ENCODE results near the gene RINT1.
"Not testable (repeated sequence)": the region's sequence is repeated elsewhere in the genome, so short reads cannot be mapped to it uniquely, and the experiment has no call there.

RINT1 gene

DNA sequence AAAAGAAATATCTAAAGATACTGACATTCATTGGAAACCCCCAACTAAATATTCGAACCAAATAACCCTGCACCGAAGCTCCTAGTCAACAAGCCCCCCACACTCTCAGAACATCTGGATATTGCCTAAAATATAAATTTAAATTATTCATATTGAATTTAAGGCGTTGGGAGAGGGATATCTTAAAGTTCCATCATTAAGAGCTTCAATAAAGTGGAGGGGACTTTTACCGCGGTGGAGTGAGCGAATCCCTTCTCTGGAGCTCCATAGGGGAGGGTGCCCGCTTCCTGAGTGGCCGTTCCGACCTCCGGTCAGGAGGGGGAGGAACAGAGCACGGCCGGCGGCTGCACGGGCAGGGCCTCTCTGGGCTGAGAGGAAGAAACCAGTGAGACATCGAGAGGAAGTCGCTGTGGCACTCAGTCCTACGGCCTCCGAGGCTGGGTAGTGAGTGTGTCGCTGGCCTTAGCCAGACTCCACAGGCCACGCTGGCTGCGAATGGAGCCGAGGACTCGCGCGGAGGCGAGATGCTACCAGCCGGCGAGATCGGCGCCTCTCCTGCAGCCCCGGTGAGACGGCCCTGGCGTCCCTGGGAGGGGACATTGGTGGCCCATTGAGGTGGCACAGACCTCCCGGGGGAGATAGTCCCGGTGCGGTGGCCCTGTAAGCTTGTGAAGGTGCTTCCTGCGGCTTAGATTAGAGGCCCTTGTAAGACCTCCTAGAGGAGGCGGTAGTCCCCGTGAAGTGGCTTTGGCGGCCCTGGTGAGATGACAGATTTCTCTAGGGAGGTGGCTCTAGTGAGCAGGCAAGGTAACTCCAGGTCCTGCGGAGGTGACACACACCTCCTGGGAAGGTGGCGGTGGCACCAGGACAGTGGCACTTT, at the start of gene RINT1:
Gene RINT1, plus strand, starts transcription at position 410 of the 880 bp plus-strand sequence. Its CDS starts 115 bp downstream, at position 525.
- peak; percentile 61 for DNase-seq

DNA sequence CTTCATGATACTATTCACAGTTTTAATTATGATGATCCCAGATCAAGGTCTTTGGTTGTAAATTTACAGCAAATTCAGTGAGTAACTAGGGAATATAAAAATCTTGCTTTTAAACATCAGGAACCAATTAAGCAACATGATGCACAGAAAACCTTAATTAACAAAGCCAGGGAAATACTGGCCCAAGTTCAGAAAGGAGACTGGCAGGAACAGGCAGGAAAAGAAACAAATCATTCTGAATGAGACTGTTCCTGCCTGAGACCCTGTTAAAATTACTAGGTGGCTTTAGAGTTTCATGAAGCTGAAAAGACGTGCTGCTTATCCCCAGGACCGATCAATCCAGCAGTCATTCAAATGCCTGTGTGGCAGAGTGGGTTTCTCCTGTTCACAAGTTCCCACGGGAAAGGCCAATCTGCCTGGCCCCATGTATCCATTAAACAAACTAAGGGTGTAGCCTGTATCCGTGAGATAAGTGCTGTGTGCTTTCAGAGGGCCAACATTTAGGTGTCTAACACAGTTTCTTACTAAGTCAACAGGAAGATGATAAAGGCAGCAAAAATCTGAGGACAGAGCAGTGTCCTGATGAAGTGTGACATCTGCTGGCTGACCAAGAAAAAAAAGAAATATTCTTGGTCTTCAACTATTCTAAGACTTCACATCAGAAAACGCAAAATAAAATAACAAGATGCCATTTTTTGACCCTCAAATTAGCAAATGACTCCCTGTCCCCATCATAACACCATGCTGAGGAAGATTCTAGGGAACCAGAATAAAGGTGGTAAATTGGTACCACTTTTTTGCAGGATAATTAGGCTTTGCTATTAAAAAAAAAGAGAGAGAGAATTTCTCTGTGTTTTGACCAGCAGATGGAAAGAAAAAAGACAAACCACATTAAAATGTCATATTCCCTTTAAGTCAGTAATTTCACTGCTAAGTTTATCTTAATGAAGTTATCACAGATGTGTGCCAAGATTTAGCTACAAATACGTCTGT, 44.1 kb upstream of the RINT1 start:
- DNase-seq: no peak

DNA sequence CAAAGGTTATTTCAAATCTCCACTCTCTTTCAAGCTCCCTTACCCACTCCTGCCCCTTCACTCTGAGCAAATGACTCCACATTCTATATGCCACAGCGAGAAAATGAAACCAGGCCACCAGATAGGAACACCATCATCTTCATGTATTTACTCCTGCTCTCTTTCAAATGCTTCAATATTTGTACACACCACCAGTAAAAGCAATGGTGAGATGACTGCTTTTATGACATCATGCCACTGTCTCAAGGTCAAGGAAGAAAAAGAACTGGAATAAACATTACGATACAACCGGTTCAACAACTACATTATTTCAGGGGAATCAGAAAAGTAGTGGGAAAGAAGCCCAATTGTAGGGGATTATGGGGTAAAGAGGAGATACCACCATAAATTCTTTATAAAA, 42.6 kb upstream of the RINT1 start:
- no peak for DNase-seq

DNA sequence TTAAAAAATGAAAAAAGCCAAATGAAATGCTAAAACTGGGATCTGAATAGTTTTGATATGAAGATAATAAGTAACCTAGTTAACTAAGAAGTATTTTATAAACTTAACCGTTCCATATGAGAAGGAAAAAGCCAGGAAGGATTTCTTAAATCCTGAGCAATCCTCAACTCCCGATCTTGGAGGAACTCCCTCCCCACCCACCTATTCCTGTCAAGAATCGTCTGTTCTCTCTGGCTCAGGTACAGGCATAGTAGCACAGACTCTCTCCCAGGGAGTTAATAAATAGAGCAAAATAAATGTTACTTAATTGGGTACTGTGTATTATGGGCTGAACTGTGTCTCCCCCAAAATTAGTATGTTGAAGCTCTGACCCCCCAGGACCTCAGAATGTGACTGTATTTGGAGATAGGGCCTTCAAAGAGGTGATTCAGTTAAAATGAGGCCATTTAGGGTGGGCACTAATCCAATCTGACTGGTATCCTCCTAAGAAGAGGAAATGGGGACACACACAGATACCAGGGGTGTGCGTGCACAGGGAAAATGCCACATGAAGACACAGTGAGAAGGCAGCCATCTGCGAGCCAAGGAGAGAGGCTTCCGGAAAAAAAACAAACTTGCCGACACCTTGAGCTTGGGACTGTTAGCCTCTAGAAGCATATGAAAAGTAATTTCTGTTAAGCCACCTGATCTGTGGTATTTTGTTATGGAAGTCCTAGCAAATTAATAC, 38.6 kb upstream of the RINT1 start:
- no peak for DNase-seq

DNA sequence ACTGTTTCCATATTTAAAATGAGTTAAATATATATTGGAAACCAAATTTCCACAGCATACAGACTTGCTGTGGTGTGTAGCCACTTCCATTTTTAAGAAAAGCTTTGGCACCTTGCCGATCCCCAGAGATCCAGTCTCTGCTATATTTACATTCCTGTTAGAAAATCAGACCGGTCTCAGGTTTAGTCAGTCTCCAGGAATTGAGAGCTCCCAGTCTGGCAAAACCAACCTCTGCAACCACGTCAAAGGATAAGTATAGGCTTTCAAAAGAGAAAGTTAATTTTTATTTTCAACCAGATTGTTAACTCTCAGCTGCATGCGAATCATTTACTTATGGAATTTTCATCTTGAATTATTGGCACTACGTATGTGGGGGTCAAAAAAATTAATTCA, 38.1 kb upstream of the RINT1 start:
- no peak for DNase-seq

DNA sequence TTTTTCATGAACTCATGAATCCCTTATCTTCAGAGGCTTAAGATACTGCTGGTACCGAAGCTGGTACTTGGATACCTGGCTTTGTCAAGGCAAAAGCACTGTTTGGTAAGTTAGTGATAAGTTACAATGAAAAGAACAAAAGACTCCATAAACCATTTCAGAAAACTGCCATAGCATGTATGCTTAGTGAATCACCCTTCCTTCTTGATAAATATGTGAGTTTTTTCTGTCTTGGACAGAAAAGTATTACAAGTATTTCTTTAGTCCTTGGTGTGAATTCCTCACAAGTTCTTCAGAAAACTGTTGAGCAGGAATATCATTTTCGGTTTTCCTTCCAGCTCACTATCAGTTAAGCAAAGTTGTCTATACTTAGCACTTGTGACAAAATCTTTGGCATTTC, 35.5 kb upstream of the RINT1 start:
- DNase-seq: no peak

DNA sequence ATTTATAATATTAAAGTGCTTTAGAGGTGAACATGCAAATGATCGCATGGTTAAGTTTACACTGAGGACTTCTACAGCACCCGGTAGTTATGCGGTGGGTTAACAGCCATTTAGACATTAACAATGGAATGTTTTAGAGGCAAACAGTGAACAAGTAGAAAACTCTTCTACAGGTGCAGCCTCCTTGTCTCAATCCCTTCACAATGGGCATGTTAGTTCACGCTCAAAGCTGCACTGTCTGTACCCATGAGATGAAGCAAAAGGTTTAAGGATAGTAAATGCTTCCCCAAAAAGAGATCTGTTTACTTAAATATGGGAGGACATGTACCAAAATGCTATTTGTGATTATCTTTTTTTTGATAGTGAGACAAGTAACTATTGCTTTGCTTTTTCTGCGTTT, 35.0 kb upstream of the RINT1 start:
- no peak for DNase-seq

DNA sequence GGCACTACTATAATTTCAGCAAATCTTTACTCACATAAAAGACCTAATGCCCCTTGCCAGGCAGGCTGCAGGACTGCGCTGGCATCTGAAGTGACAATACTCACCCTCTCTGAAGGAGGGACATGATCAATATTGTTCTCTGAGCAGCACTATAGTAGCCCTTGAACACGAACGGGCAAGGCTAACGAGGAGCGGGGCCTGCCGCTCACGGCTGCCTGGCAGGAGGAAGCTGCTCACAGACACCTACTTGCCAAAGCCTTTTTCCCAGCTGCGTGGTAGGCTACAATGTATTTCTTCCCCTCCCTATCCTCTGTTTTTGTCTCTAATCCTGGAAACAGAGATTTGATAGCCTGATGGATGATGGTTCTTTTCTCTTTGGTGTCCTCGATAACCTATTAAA, 29.8 kb upstream of the RINT1 start:
- no peak for DNase-seq

DNA sequence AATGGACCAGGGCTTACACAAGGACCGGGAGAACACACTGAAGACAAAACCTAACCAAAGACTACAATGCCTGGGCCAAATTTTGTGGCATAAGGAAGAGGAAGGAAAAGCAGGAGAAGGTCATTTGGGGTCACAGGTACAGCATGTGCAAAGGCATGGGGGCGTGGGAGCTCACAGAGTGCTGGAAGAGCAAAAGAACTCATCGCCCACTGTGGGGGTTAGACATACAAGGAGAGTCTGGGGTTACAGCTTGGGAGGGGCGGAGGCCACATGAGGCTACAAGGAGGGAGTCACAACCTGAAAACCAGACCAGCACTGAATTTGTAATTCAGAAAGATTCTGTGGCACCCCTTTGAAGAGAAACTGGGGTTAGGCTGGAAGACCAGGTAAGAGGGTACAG, 19.6 kb upstream of the RINT1 start:
- no peak for DNase-seq

DNA sequence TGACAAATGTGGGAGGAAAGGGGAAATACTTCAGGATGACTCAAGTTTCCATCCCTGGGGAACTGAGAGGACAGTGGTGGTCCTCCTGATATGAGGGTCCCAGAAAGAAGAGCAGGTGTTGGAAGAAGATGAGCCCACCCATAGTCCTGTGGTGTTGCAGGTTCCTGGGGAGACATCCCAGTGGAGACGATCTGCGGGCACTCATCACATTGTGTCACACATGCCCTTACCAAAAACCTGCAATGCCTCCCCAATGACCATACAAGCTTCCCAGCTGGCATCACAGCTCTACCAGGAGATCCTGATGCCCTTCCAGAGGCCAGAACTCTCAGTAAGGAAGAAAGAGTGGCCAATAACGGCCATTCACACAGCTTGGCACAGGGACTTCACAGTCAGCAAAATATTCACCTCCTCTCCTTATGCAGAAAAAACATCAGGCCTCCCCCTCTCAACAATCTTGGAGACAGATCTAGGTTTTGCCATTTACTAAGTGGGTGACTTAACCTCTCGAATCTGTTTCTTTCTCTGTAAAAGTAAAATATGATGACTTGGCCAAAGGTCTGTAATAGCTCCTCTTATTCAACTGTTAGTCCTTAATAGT, 19.0 kb upstream of the RINT1 start:
- DNase-seq: no peak

DNA sequence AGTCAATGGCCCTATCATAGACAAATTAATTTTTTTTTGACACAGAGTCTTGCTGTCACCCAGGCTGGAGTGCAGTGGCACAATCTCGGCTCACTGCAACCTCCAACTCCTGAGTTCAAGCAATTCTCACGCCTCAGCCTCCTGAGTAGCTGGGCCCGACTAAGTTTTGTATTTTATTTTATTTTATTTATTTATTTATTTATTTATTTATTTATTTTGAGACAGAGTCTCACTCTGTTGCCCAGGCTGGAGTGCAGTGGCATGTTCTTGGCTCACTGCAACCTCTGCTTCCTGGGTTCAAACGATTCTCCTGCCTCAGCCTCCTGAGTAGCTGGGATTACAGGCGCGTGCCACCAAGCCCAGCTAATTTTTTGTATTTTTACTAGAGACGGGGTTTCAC, 16.4 kb upstream of the RINT1 start:
- DNase-seq: not testable (repeated sequence)

DNA sequence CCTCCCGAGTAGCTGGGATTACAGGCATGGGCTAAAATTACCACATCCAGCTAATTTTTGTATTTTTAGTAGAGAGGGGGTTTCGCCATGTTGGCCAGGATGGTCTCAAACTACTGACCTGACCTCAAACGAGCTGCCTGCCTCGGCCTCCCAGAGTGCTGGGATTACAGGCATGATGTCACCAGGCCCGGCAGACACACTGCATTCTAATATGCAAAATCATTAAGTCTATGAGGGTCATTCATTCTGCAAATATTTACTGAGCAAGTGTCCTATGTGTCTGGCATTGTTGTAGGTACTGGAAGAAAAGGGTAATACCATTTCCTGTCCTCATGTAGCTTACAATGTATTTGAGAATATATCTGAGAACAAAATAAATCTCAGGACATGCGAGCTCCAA, 12.6 kb upstream of the RINT1 start:
- no peak for DNase-seq

DNA sequence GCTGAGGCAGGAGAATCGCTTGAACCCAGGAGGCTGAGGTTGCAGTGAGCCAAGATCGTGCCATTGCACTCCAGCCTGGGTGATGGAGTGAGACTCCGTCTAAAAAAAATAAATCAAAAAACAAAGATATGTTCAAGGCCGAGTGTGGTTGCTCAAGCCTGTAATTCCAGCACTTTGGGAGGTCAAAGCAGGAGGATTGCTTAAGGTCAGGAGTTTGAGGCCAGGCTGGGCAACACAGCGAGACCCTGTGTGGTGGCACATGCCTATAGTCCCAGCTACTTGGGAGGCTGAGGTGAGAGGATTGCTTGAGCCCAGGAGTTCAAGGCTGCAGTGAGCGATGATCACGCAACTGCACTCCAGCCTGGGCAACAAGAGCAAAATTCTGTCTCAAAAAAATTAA, 11.4 kb upstream of the RINT1 start:
- not testable (repeated sequence) for DNase-seq

DNA sequence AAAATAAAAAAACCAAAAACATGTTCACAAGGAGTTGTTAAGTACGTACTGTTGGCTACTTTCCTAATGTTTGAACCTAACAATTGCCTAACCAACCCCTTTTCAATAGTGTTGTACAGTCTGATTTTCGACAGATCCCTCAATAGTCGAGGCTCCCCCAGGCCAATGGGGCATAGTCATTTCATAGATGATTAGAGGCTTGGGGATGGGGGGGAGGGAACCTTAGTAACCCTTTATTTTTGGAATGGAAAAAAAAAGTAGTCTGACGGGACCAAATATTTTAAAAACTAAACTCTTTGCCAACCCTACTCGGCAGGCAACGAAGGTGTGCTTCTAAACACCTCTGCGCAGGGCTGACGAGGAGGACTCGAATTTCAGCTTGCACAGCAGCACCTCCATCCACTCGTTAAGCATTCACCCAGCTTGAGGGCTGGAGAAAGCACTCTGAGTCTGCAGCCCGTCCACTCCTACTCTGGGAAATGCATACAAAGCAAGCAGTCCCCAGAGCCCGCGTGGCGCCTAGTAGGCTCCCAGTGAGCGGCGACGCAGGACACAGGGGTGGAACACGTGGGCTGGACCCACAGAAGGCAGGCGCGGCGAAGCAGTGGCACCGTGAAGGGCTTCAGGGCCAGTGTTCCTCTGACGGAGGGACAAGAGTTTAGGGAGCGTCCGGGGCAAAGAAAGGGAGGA, 10.8 kb upstream of the RINT1 start:
- DNase-seq: no peak

DNA sequence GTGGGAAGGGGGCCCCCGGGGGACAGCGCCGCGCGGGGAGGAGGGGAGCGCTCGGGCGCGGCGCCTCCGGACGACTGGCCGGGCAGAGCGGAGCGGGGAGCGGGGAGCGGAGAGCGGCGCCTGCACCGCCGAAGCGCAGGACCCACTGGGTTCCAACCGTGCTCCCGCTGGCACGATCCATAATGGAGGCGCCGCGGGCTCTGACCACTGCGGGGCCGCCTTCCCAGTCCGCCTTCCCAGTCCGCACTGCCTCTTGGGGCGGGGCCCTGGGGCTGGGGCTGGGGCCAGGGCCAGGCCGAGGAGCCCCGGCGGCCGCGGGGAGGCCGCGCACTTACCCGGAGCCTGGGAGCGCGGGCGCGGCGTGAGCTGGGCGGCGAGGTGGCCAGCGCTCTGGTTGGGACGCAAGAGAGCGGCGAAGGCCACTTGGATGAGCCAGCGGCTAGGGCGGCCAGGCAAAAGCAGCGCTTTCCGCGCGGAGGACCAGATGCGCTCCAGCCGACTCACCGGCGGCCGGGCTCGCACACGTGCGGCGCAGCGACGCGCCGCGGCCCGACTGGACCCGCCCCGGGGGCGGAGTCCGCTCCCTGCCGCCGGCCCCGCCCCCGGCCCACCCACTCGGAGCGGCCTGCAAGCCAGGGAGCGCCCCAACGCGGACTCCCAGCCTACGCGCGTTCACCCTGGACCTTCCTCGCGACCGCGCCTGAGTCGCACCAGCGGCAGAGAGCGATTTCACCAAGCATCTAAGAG, 10.1 kb upstream of the RINT1 start, which contains the start of gene PUS7:
Gene PUS7, minus strand, starts transcription at position 555 of the 747 bp plus-strand sequence. CDS start 13,759 bp downstream, outside the sequence.
- peak; percentile 57 for DNase-seq

DNA sequence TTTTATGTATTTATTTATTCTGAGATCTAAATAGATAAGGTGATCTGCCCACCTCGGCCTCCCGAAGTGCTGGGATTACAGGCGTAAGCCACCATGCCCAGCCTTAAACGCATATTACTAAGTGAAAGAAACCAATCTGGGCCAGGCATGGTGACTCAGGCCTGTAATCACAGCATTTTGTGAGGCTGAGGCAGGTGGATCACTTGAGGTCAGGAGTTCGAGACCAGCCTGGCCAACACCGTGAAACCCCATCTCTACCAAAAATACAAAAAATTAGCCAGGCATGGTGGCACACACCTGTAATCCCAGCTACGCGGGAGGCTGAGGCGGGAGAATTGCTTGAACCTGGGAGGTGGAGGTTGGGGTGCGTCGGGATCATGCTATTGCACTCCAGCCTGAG, 7.6 kb upstream of the RINT1 start:
- not testable (repeated sequence) for DNase-seq

DNA sequence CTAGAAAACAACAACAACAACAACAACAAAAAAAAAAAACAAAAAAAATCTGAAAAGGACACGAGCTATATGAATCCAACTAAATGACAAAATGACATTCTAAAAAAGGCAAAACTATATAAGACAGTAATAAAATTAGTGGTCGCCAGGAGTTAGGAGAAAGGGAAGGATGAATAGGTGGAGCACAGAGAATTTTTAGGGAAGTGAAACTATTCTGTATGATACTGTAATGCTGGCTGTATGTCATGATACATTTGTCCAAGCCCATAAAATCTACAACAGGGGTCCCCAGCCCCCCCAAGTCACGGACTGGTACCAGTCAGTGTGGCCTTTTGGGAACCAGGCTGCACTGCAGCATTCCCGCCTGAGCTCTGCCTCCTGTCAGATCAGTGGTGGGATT, 7.2 kb upstream of the RINT1 start:
- DNase-seq: no peak

DNA sequence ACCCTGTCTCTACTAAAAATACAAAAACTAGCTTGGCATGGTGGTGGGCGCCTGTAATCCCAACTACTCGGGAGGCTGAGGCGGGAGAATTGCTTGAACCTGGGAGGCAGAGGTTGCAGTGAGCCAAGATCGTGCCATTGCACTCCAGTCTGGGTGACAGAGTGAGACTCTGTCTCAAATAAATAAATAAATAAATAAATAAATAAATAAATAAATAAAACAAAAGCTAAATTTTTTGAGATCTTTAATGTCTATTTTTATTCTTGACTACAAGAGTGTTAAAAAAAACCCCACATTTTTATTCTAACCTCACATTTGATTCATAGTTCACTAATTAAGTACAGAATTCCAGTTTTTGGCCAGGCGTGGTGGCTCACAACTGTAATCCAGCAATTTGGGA, 4.3 kb upstream of the RINT1 start:
- DNase-seq: not testable (repeated sequence)

DNA sequence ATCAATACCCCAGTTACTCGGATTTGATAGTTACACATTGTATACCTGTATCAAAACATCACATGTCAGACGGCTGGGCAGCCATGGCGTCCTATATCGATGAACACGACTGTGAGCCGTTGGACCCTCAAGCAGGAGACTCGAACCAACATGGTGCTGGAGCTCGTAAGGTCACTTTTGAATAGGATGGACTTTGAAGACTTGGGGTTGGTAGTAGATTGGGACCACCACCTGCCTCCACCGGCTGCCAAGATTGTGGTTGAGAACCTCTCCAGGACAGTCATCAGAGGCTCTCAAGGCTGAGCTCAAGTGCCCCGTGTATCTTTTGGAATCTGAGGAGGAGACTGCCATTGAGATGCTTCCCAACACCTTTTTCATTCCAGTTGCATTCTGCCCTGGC, 1.9 kb upstream of the RINT1 start:
- DNase-seq: no peak

DNA sequence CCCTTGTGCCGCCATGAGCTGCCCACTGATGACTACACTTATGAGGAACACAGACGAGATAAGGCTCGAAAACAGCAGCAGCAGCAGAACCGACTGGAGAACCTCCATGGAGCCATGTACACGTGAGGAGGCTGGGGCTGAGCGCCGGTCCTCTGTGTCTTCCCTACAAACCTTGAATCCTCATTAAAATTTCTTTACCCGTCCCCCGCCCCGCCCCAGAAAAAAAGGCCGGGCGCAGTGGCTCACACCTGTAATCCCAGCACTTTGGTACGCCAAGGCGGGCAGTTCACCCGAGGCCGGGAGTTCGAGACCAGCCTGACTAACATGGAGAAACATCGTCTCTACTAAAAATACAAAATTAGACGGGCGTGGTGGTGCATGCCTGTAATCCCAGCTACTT, 1.5 kb upstream of the RINT1 start:
- DNase-seq: no peak

Measured in NCI-H446 treated with DMSO at 0.1 percent for 48 hours (cell line).